ENCODE data around the gene OBSCN.

The OBSCN gene

DNA sequence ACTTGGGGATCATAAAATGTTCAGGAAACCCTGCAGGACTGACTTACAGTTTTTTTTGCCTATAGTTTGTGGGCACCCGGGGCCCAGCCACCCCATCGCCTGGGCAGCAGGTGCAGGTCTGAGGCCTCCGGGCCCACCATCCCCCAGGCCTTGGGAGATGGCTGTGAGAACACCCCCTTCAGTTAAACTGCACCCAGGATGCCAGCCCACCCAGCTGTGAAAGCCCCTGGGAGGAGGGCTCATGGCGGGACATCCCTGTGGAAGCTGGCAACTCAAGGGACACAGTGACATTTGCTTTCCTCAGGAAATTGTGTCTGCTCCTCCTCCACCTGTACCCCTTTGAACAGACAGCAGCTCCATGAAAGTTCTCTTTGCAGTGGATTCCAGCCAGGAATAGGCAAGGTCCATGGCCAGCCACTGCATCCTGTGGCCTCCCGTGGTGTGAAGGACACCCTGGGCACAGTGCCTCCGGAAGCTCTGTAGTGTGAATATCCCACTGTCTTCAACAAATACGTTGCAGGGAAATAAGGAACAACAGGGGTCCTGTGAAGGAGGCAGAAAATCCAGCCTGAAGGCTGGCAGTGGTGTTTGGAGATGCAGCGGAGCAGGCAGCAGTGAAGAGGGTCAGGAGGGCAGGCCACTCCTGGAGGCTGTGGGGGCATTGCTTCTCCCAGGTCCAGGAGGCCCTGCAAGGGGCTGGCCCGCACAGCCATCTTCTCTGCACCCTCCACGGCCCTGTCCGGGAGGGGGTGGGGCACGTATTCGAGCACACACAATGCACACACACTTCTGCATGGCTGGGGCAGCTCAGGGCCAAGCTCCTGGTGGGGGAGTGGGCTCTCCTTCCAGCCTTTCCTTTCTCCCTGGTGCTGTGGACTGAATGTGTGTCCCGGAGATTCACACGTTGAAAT lies 2.1 kb upstream of the OBSCN start:
- no peaks in the 10 kb centered on the region for H3K36me3 ChIP-seq (ENCODE audit: control insufficient read depth, insufficient read depth, low read length)
- no peaks in the 10 kb centered on the region for H3K4me1 ChIP-seq (ENCODE audit: control insufficient read depth, insufficient read depth, low read length)
- no peaks in the 10 kb centered on the region for H3K9me3 ChIP-seq (ENCODE audit: control insufficient read depth, low read length)
- H3K27me3 ChIP-seq (ENCODE audit: control insufficient read depth, insufficient read depth, low read length): peaks cover 22% of the 10 kb centered on the region
- H3K9ac ChIP-seq (ENCODE audit: low read length): no peak overlapping the region
- no peak overlapping the region for H3K4me3 ChIP-seq (ENCODE audit: low read length)

DNA sequence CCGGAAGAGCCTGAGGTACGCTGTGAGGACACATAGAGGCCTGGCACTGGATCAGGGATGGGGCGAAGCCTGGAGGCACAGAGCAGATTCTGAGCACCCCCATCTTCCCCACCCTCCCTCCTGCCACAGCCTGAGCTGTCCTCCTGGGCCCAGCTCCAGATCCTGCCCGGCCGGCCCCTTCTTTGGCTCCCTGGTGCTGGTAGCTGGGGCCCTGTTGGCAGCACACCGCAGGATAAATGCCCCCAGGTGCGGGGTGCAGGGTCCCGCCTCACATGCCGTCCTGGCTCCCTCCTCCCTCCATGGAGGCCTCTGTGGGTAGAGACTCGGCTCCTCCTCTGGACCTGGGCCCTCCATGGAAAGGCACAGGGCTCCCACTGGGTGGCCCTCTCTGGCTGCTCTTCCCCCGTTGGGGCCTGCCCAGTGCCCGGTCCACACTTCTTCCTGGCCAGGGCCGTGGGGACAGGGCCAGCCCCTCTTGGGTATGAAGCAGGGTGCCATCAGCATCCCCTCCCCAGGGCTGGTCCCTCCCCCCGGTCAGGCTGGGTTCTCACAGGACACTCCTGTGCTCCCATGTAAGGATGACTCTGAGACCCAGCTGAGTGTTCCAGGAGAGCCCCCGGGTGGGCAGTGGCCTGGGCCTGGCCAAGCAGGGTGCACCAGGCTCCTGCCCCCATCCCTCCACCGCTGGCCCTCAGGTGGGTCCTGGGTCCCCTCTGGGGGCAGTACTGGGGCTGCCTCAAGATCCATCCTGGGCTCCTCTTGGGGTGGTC lies 1.1 kb upstream of the OBSCN start:
- H3K9me3 ChIP-seq (ENCODE audit: control insufficient read depth, low read length): no peaks in the 10 kb centered on the region
- no peaks in the 10 kb centered on the region for H3K4me1 ChIP-seq (ENCODE audit: control insufficient read depth, insufficient read depth, low read length)
- peaks cover 22% of the 10 kb centered on the region for H3K27me3 ChIP-seq (ENCODE audit: control insufficient read depth, insufficient read depth, low read length)
- no peaks in the 10 kb centered on the region for H3K36me3 ChIP-seq (ENCODE audit: control insufficient read depth, insufficient read depth, low read length)
- no peak overlapping the region for H3K9ac ChIP-seq (ENCODE audit: low read length)
- H3K4me3 ChIP-seq (ENCODE audit: low read length): no peak overlapping the region

DNA sequence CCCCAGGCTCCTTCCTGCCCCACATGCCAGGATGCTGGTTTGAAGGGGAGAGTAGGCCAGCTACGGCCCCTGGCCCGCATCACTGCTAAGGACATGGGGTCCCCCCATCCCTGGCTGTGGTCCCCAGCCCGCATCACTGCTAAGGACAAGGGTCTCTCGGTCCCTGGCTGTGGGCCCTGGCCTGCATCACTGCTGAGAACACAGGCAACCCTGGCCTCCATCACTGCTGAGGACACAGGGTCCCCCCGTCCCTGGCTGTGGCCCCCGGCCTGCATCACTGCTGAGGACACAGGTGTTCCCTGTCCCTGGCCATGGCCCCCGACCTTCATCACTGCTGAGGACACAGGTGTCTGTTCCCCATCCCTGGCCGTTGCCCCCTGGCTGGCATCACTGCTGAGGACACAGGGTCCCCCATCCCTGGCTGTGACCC lies 448 bp upstream of the OBSCN start:
- Histone ChIP-seq H3K9me3 (ENCODE audit: control insufficient read depth, low read length) (no peaks in the 10 kb centered on the region), H3K27me3 (ENCODE audit: control insufficient read depth, insufficient read depth, low read length) (peaks cover 23% of the 10 kb centered on the region), H3K9ac (ENCODE audit: low read length) (no peak overlapping the region), H3K36me3 (ENCODE audit: control insufficient read depth, insufficient read depth, low read length) (no peaks in the 10 kb centered on the region), H3K4me3 (ENCODE audit: low read length) (no peak overlapping the region), H3K4me1 (ENCODE audit: control insufficient read depth, insufficient read depth, low read length) (no peaks in the 10 kb centered on the region)

DNA sequence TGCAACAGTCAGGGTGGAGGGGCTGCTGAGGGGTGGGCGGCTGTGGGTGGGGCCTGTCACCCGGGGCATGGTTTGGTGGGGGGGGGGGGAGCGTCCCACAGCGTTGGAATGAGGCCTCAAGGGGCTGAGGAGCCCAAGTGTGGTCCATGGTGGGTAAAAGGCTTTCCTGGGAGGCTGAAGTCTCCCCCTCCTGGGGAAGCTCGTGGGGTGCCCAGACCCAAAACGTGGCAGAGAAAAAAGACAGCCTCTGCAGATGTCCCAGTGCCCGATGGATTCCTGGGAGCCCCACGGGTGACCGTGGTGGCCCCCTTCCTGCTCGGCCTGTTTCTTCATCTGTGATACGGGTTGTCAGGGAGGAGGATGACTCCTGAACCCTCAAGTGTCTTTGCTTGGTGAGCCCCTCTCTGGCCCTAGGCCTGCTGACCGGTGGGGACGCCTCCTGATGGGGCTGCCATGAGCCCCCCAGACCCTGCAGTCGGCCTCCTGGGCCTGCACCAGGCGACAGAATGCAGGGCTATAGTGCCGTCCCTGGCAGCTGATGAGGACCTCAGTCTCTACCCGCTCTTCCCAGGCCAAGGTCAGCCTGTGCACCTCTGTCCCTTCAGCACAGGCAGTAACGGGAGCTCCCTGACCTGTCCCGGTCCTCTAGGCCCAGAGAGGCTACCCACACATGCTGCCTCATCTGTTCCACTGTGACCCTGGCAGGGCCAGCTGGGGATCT lies 1.1 kb downstream of the OBSCN start:
- Histone ChIP-seq H3K9me3 (ENCODE audit: control insufficient read depth, low read length) (no peaks in the 10 kb centered on the region), H3K4me1 (ENCODE audit: control insufficient read depth, insufficient read depth, low read length) (no peaks in the 10 kb centered on the region), H3K9ac (ENCODE audit: low read length) (no peak overlapping the region), H3K4me3 (ENCODE audit: low read length) (no peak overlapping the region), H3K36me3 (ENCODE audit: control insufficient read depth, insufficient read depth, low read length) (no peaks in the 10 kb centered on the region), H3K27me3 (ENCODE audit: control insufficient read depth, insufficient read depth, low read length) (peaks cover 27% of the 10 kb centered on the region)

DNA sequence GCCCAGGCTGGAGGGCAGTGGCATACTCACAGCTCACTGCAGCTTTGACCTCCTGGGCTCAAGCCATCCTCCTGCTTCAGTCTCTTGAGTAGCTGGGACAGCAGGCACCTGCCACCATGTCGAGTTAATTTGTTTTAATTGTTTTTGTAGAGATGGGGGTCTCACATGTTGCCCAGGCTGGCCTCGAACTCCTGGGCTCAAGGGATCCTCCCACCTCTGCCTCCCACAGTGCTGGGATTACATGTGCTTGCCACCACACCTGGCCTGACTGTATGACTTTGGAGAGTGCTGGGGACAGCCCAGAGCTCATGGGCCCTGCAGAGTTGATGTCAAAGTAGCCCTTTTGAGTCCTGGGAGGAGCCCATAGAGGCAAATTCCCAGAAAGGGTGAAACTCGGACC lies 1.8 kb downstream of the OBSCN start:
- H3K36me3 ChIP-seq (ENCODE audit: control insufficient read depth, insufficient read depth, low read length): no peaks in the 10 kb centered on the region
- H3K9me3 ChIP-seq (ENCODE audit: control insufficient read depth, low read length): no peaks in the 10 kb centered on the region
- peaks cover 27% of the 10 kb centered on the region for H3K27me3 ChIP-seq (ENCODE audit: control insufficient read depth, insufficient read depth, low read length)
- H3K4me3 ChIP-seq (ENCODE audit: low read length): no peak overlapping the region
- no peaks in the 10 kb centered on the region for H3K4me1 ChIP-seq (ENCODE audit: control insufficient read depth, insufficient read depth, low read length)
- H3K9ac ChIP-seq (ENCODE audit: low read length): no peak overlapping the region

DNA sequence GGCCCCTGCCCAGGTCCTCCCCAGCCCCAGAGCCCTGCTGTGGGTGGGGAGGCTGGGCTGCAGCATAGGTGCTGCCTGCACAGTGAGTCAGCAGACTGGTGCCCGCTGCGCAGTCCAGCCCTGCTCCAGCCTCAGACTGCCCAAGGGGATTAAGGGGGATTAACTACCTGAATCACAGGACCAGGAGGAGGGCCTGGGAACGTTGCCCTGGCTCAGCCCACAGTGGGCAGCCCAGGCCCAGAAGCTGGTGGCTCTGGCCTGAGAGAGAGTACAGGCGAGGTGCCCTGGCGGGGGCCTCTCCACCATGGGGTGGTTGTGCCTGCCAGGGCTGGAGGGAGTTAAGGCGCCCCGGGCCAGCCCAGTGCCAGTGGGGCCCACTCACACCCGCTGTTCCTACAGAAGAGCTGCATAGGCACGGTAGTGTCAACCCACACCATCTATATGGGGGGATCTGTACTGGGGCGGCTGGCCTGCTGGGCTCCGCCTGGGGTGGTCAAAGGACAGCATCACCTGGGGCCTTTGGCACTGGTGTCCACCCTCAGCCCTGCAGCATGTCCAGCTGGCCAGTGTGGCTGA lies 2.3 kb downstream of the OBSCN start:
- Histone ChIP-seq H3K4me1 (ENCODE audit: control insufficient read depth, insufficient read depth, low read length) (no peaks in the 10 kb centered on the region), H3K9ac (ENCODE audit: low read length) (no peak overlapping the region), H3K9me3 (ENCODE audit: control insufficient read depth, low read length) (no peaks in the 10 kb centered on the region), H3K4me3 (ENCODE audit: low read length) (no peak overlapping the region), H3K27me3 (ENCODE audit: control insufficient read depth, insufficient read depth, low read length) (peaks cover 27% of the 10 kb centered on the region), H3K36me3 (ENCODE audit: control insufficient read depth, insufficient read depth, low read length) (no peaks in the 10 kb centered on the region)

DNA sequence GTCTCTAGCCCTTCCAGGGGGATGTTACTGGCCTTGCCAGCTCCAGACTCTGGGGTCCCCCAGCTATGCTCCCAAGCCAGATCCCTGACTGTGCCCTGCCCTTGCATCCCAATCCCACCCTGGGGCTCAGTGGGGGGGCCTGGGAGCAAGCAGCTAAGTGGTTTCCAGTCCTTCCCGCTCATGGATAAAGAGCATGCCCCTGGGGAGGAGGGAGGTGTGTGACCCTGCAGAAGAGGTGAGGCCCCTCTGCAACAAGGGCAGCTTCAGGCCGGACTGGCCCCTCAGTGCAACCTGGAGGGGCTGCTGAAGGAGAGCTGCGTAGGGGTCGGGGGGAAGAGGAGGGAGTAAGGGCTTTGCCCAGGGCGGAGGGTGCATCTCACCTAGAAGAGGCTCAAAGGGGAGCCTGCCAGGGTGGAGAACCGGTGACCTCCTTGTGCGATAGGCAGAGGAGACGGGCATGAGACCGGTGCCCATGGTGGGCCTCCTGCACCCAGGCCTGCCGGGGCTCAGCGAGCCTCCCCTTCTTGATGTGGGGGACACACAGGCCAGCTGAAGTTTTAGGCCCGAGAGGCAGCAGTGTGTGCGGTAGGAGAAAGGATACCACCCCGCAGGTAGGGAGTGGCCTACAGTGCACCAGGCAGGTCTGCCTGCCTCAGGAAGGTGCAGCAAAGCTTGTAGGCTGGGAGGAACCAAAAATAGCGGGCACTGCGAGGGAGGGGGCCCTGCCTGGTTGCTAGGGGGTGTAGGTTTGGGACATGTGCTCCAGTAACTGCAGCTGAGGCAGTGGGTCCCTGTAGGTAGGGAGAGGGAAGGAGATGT lies 3.1 kb downstream of the OBSCN start:
- Histone ChIP-seq H3K4me1 (ENCODE audit: control insufficient read depth, insufficient read depth, low read length) (no peaks in the 10 kb centered on the region), H3K9me3 (ENCODE audit: control insufficient read depth, low read length) (no peaks in the 10 kb centered on the region), H3K27me3 (ENCODE audit: control insufficient read depth, insufficient read depth, low read length) (peaks cover 27% of the 10 kb centered on the region), H3K36me3 (ENCODE audit: control insufficient read depth, insufficient read depth, low read length) (no peaks in the 10 kb centered on the region), H3K4me3 (ENCODE audit: low read length) (no peak overlapping the region), H3K9ac (ENCODE audit: low read length) (no peak overlapping the region)

DNA sequence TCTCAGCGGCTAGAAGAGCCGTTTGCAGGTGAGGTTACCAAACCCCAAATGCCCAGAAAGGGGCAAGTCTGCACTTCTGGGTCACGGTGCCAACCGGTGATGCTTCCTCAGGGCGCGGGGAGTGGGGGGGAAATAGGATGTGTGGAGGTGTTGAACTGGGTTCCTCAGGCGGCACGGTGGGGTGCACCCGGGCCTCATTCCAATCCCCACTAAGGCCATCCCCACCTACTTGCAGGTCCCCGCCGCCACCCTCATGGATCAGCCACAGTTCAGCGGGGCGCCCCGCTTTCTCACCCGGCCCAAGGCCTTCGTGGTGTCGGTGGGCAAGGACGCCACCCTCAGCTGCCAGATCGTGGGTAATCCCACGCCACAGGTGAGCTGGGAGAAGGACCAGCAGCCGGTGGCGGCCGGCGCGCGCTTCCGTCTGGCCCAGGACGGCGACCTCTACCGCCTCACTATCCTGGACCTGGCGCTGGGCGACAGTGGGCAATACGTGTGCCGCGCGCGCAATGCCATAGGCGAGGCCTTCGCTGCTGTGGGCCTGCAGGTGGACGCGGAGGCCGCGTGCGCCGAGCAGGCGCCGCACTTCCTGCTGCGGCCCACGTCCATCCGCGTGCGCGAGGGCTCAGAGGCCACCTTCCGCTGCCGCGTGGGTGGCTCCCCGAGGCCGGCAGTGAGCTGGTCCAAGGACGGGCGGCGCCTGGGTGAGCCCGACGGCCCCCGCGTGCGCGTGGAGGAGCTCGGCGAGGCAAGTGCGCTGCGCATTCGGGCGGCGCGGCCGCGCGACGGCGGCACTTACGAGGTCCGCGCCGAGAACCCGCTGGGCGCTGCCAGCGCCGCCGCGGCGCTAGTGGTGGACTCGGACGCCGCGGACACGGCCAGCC lies 3.9 kb downstream of the OBSCN start:
- no peaks in the 10 kb centered on the region for H3K4me1 ChIP-seq (ENCODE audit: control insufficient read depth, insufficient read depth, low read length)
- no peaks in the 10 kb centered on the region for H3K9me3 ChIP-seq (ENCODE audit: control insufficient read depth, low read length)
- no peak overlapping the region for H3K9ac ChIP-seq (ENCODE audit: low read length)
- H3K27me3 ChIP-seq (ENCODE audit: control insufficient read depth, insufficient read depth, low read length): peaks cover 27% of the 10 kb centered on the region
- no peaks in the 10 kb centered on the region for H3K36me3 ChIP-seq (ENCODE audit: control insufficient read depth, insufficient read depth, low read length)
- H3K4me3 ChIP-seq (ENCODE audit: low read length): no peak overlapping the region

DNA sequence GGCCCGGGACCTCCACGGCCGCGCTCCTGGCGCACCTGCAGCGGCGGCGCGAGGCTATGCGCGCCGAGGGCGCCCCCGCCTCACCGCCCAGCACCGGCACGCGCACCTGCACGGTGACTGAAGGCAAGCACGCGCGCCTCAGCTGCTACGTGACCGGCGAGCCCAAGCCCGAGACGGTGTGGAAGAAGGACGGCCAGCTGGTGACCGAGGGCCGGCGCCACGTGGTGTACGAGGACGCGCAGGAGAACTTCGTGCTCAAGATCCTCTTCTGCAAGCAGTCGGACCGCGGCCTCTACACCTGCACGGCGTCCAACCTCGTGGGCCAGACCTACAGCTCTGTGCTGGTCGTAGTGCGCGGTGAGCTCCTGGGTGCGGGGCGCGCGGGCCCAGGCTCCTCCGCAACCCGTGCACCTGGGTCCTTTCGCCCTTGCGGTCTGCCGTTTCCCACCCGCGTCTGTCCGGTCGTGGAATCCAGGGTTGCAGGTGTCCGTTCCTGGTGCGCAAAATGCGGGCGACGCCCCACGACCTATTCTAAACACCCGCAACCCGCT lies 4.6 kb downstream of the OBSCN start:
- peaks cover 21% of the 10 kb centered on the region for H3K27me3 ChIP-seq (ENCODE audit: control insufficient read depth, insufficient read depth, low read length)

GRCh38 chr1:228212966-228213844 lies 5.4 kb downstream of the OBSCN start:
- no peaks in the 10 kb centered on the region for H3K4me1 ChIP-seq (ENCODE audit: control insufficient read depth, insufficient read depth, low read length)
- no peaks in the 10 kb centered on the region for H3K9me3 ChIP-seq (ENCODE audit: control insufficient read depth, low read length)
- H3K4me3 ChIP-seq (ENCODE audit: low read length): no peak overlapping the region
- no peaks in the 10 kb centered on the region for H3K36me3 ChIP-seq (ENCODE audit: control insufficient read depth, insufficient read depth, low read length)
- no peak overlapping the region for H3K9ac ChIP-seq (ENCODE audit: low read length)
- peaks cover 14% of the 10 kb centered on the region for H3K27me3 ChIP-seq (ENCODE audit: control insufficient read depth, insufficient read depth, low read length)

More for the DNA sequence above, 4.6 kb downstream of the OBSCN start:
- H3K36me3 ChIP-seq (ENCODE audit: control insufficient read depth, insufficient read depth, low read length): no peaks in the 10 kb centered on the region
- H3K4me3 ChIP-seq (ENCODE audit: low read length): no peak overlapping the region
- H3K4me1 ChIP-seq (ENCODE audit: control insufficient read depth, insufficient read depth, low read length): no peaks in the 10 kb centered on the region
- no peaks in the 10 kb centered on the region for H3K9me3 ChIP-seq (ENCODE audit: control insufficient read depth, low read length)
- H3K9ac ChIP-seq (ENCODE audit: low read length): no peak overlapping the region
